ENCODE data around the gene TSEN34. TPM values are rescaled to one million over a fixed set of nuclear protein-coding genes. Genes with fewer than 3 reads are reported as not detected.
A peak's percentile ranks its signal among the peaks of the same experiment; 100 is the strongest.
"Not testable (repeated sequence)": the region's sequence is repeated elsewhere in the genome, so short reads cannot be mapped to it uniquely, and the experiment has no call there.

The TSEN34 gene
- total RNA-seq, 1 donor from 2014 or later = 67.9 TPM

DNA sequence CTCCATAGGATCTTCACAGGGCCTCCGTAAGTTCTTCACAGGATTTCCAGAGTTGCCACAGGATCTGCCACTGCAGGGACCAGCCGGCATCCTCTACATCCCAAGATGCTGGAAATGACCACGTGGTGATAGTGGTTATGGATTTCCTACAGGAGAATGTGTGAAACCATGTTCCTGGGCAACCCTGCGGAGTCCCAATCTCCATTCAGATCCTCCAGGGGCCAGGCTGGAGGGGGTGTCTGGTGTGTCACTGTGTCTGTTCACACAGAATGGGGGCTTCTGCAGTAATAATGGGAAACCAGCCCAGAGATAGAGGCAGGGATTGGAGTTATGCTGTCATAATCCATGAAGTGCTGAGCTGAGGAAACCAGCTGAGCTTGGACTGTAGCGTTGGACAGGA lies 42.8 kb downstream of the TSEN34 start:
- H3K9me3 Mint-ChIP-seq = peaks cover 12% of the 10 kb centered on the region
- no peak for TF ChIP-seq CTCF (conservative IDR thresholded peaks at IDR 0.05)
- no peaks in the 10 kb centered on the region for H3K36me3 Mint-ChIP-seq (ENCODE audit: low read depth)
- no peak for DNase-seq (ENCODE audit: low read depth, low spot score)
- H3K27me3 Mint-ChIP-seq (ENCODE audit: low read depth) = peaks cover 48% of the 10 kb centered on the region
- no peak overlapping the region for H3K4me3 Mint-ChIP-seq
- no peak overlapping the region for H3K27ac Mint-ChIP-seq (ENCODE audit: unreplicated experiment)
- peaks cover 4% of the 10 kb centered on the region for H3K4me1 Mint-ChIP-seq

DNA sequence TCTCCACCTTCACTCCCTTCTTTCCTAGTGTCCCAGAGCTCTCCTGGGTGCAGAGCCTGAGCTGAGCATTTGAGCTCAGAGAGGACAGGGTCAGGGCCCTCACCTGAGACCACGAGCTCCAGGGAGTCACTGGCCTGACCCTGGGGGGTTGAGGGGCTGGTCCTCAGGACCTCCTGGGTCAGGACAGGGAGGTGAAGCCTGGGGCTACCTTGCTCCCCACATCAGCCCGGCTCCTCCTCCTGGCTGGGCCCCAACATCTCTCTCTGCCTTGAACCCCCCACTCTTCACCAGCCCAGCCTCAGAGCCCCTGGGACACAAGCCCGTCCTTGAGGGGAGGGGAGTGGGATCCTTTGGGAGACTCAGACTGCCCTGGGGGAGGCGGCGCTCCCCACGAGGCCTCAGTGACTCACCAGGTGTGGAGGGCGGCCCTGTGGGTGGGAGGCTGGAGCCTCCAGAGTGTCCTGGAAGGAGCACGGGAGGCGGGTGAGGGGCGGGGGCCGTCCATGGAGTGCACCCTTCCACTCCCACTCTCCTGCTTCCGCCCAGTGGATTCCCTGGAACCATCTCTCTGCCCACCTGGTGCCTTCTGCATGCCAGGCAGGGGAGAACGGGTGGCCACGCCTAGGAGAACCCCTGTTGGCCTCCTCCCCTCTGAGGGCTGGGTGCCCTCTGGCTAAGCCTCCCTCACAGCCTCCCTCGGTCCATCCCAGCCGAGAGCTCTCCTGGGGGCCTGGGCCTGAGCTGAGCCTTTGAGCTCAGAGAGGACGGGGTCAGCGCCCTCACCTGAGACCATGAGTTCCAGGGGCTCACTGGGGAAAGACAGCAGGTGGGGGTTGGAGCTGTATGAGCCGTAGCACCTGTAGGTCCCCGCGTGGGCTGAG lies 48.6 kb downstream of the TSEN34 start:
- Mint-ChIP-seq H3K27ac (ENCODE audit: unreplicated experiment) (peak overlapping the region; percentile 78), H3K27me3 (ENCODE audit: low read depth) (peaks cover 23% of the 10 kb centered on the region)
- DNase-seq (ENCODE audit: low read depth, low spot score); H3K9me3 Mint-ChIP-seq; H3K4me3 Mint-ChIP-seq; H3K4me1 Mint-ChIP-seq; H3K36me3 Mint-ChIP-seq (ENCODE audit: low read depth): not testable (repeated sequence)

GRCh38 chr19:54240372-54241336 lies 49.5 kb downstream of the TSEN34 start:
- not testable (repeated sequence) for H3K27ac Mint-ChIP-seq (ENCODE audit: unreplicated experiment); H3K4me1 Mint-ChIP-seq; H3K4me3 Mint-ChIP-seq; H3K9me3 Mint-ChIP-seq; DNase-seq (ENCODE audit: low read depth, low spot score); H3K36me3 Mint-ChIP-seq (ENCODE audit: low read depth)
- peaks cover 17% of the 10 kb centered on the region for H3K27me3 Mint-ChIP-seq (ENCODE audit: low read depth)

- not testable (repeated sequence) for H3K36me3 Mint-ChIP-seq (ENCODE audit: low read depth); H3K27me3 Mint-ChIP-seq (ENCODE audit: low read depth); DNase-seq (ENCODE audit: low read depth, low spot score); H3K4me1 Mint-ChIP-seq; H3K4me3 Mint-ChIP-seq; H3K9me3 Mint-ChIP-seq; H3K27ac Mint-ChIP-seq (ENCODE audit: unreplicated experiment)
Measured at GRCh38 chr19:54242234-54242633, 51.1 kb downstream of the TSEN34 start.

DNA sequence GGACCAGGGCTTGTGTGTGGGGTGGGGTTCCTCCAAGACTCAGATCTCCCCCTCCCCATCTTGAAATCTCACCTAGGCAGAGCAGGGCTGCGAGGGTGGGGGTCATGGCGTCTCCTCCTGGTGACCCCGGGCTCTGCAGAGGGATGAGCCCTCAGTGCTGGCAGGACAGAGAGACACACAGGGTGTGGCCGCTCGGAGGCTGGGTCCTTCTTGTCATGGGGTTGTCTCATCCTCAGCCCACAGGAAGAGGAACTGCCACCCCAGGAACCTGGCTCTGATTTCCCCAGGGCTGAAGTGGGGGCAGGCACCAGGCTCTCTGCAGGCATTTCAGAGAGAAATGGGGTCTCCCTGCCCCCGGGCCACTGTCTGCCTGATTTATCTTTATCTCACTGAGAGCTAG lies 51.5 kb downstream of the TSEN34 start, which contains the start of gene LILRA6:
LILRA6 (minus strand) TSS at position 145 of the 400 bp plus-strand sequence.
- not testable (repeated sequence) for H3K9me3 Mint-ChIP-seq; H3K27ac Mint-ChIP-seq (ENCODE audit: unreplicated experiment); H3K27me3 Mint-ChIP-seq (ENCODE audit: low read depth); H3K4me1 Mint-ChIP-seq; DNase-seq (ENCODE audit: low read depth, low spot score); H3K4me3 Mint-ChIP-seq; H3K36me3 Mint-ChIP-seq (ENCODE audit: low read depth)

GRCh38 chr19:54243809-54244208 lies 52.7 kb downstream of the TSEN34 start:
- DNase-seq (ENCODE audit: low read depth, low spot score); H3K4me3 Mint-ChIP-seq; H3K27me3 Mint-ChIP-seq (ENCODE audit: low read depth); H3K27ac Mint-ChIP-seq (ENCODE audit: unreplicated experiment); H3K36me3 Mint-ChIP-seq (ENCODE audit: low read depth); H3K4me1 Mint-ChIP-seq; H3K9me3 Mint-ChIP-seq: not testable (repeated sequence)

Other genes with a start within 250 kb of the TSEN34 start
- gene CACNG8, start 228.4 kb upstream of the TSEN34 start, total RNA-seq = 0.23 and 0.33 TPM in 2 replicates
- 0.77 and 0.82 TPM in 2 replicates for gene CACNG6, start 199.7 kb upstream of the TSEN34 start, total RNA-seq
- not detected in 2 replicates for gene VSTM1, start 127.4 kb upstream of the TSEN34 start, total RNA-seq
- not detected in 2 replicates for gene TARM1, start 109.9 kb upstream of the TSEN34 start, total RNA-seq
- gene OSCAR, start 90.5 kb upstream of the TSEN34 start, total RNA-seq = not detected in 2 replicates
- gene NDUFA3, start 88.5 kb upstream of the TSEN34 start, total RNA-seq = 131 and 162 TPM in 2 replicates
- 24.5 and 26.8 TPM in 2 replicates for gene TFPT, start 75.7 kb upstream of the TSEN34 start, total RNA-seq
- gene PRPF31, start 75.6 kb upstream of the TSEN34 start, total RNA-seq = 94.8 and 104 TPM in 2 replicates
- 87.6 and 95.5 TPM in 2 replicates for gene CNOT3, start 53.5 kb upstream of the TSEN34 start, total RNA-seq
- 5.1 and 5.9 TPM in 2 replicates for gene LENG1, start 31.6 kb upstream of the TSEN34 start, total RNA-seq
- gene TMC4, start 18.1 kb upstream of the TSEN34 start, total RNA-seq = 0.28 TPM in 1 of 2 replicates, not detected in the other
- 74.2 and 76.5 TPM in 2 replicates for gene MBOAT7, start 1.7 kb upstream of the TSEN34 start, total RNA-seq
- gene RPS9, start 9.6 kb downstream of the TSEN34 start, total RNA-seq = 1,439 and 1,464 TPM in 2 replicates
- not detected in 2 replicates for gene LILRB3, start 31.7 kb downstream of the TSEN34 start, total RNA-seq
- not detected in 2 replicates for gene LILRA6, start 51.5 kb downstream of the TSEN34 start, total RNA-seq
- not detected in 2 replicates for gene LILRB5, start 66.0 kb downstream of the TSEN34 start, total RNA-seq
- not detected in 2 replicates for gene LILRB2, start 89.8 kb downstream of the TSEN34 start, total RNA-seq
- gene LILRA5, start 121.9 kb downstream of the TSEN34 start, total RNA-seq = not detected in 2 replicates
- gene LILRA4, start 147.9 kb downstream of the TSEN34 start, total RNA-seq = not detected in 2 replicates
- gene LAIR1, start 173.6 kb downstream of the TSEN34 start, total RNA-seq = not detected in 2 replicates
- gene TTYH1, start 224.2 kb downstream of the TSEN34 start, total RNA-seq = 180 and 207 TPM in 2 replicates

All from neural crest cell (in vitro differentiated cells).